Gastrocnemius medialis (tissue), 4 donors: Measurements from ENCODE around the gene ALDH1B1. TPM values are rescaled to one million over a fixed set of nuclear protein-coding genes. Genes with fewer than 3 reads are reported as not detected.
A peak's percentile ranks its signal among the peaks of the same experiment; 100 is the strongest.

ENCODE experiments used
- ATAC-seq, 2 donors: fragments of 150-250 bp; one replicate each; pipeline ENCODE4 v1.9.1; 2016
- DNase-seq, 2 donors: peaks; one replicate each; pipeline ENCODE4 v3.0.0-alpha.2; 2019
- H3K27ac ChIP-seq, 4 donors: fragments of 200-600 bp; sonication (generic); 1 replicate in 1 of 4; 2 replicates in 3 of 4; pipeline ENCODE4 v1.5.1; 2016 to 2018; ENCODE audit warnings: mild to moderate bottlenecking in 2 of 4, moderate library complexity in 1 of 4
- H3K27me3 ChIP-seq, 3 donors: fragments of 200-600 bp; sonication (generic) in 2 of 3; 1 replicate in 1 of 3; 2 replicates in 2 of 3; pipeline versions ENCODE4 v1.5.1 to v1.6.0; 2016 to 2019; ENCODE audit warnings: mild to moderate bottlenecking in 1 of 3, moderate library complexity in 1 of 3
- H3K36me3 ChIP-seq, 2 donors: fragments of 200-600 bp; sonication (generic) in 1 of 2; one replicate each; pipeline ENCODE4 v1.5.1; 2017 to 2018
- H3K4me1 ChIP-seq, 2 donors: fragments of 200-600 bp; sonication (generic) in 1 of 2; one replicate each; pipeline ENCODE4 v1.5.1; 2016 to 2017; ENCODE audit warnings: mild to moderate bottlenecking in 2 of 2
- H3K4me3 ChIP-seq, 4 donors: fragments of 200-600 bp; sonication (generic) in 3 of 4; 1 replicate in 1 of 4; 2 replicates in 3 of 4; pipeline ENCODE4 v1.5.1; 2016 to 2019; ENCODE audit warnings: mild to moderate bottlenecking in 2 of 4
- H3K9me3 ChIP-seq, 3 donors: fragments of 200-600 bp; sonication (generic) in 2 of 3; 1 replicate in 1 of 3; 2 replicates in 2 of 3; pipeline ENCODE4 v1.5.1; 2016 to 2019
- POLR2A ChIP-seq, 2 donors: fragments of 450-650 bp; IDR thresholded peaks; one replicate each; pipeline ENCODE4 v1.6.1; 2017; ENCODE audit warnings: antibody characterized with exemption in 2 of 2, mild to moderate bottlenecking in 2 of 2, moderate library complexity in 2 of 2
- in situ Hi-C, 4 donors: fragments of 200-750 bp; cut with MboI; loops; one replicate each; pipeline versions ENCODE4 v1.15.0 to v1.8.0; 2017; ENCODE audit warnings: low sequenced_read_pairs in 4 of 4
- intact Hi-C: fragments of 100-400 bp; cut with DNase I; formaldehyde crosslinking; loops from one replicate; pipeline ENCODE4 v1.15.1; 2023; ENCODE audit warnings: low total_unique reads
- total RNA-seq, 4 donors: library from RNA; depleted of rRNA; stranded (reverse); fragments of >200 nt; gene quantifications; one replicate each; pipeline versions ENCODE4 v1.1.0 to v1.2.3, GENCODE V29; 2016
- TF ChIP-seq, protein P1 (sequence below), 5 experiments: fragments of 450-650 bp in 3 of 5; fragments of 200-600 bp in 2 of 5; sonication (generic) in 2 of 5; IDR thresholded peaks in 4 of 5; conservative IDR thresholded peaks in 1 of 5; 1 replicate in 4 of 5; 2 replicates in 1 of 5; pipeline ENCODE4 v1.5.1; 2016 to 2019; ENCODE audit warnings: antibody characterized with exemption in 5 of 5, mild to moderate bottlenecking in 3 of 5, moderate library complexity in 3 of 5

ALDH1B1 gene
- total RNA-seq, 4 donors from 2014 or later: 21.0 to 50.9 (median 36.0) TPM

DNA sequence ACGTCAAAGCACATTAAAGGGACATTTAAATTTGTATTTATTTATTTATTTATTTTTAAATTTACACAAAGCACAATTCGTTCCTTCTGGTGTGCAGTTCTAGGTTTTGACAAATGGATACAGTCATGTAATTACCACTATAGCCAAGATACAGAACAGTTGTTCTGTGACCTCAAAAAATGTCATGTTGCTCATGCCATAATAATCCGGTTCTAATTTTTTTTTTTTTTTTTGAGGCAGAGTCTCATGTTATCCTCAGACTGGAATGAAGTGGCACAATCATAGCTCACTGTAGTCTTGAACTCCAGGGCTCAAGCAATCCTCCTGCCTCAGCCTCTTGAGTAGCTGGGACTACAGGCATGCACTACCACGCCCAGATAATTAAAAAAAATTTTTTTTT lies 24.0 kb downstream of the ALDH1B1 start:
- in situ Hi-C loops (loop anchor here in 2 of 4 donors (10.0 to 25.0 kb wide), 2 partner anchors 62 to 654 kb away; partner anchors contain the start of gene TRMT10B (in 1 of the 2)), intact Hi-C loops (no loop called here)
- no peak for TF ChIP-seq POLR2A (IDR thresholded peaks at IDR 0.05)
- TF ChIP-seq, protein P1, sequence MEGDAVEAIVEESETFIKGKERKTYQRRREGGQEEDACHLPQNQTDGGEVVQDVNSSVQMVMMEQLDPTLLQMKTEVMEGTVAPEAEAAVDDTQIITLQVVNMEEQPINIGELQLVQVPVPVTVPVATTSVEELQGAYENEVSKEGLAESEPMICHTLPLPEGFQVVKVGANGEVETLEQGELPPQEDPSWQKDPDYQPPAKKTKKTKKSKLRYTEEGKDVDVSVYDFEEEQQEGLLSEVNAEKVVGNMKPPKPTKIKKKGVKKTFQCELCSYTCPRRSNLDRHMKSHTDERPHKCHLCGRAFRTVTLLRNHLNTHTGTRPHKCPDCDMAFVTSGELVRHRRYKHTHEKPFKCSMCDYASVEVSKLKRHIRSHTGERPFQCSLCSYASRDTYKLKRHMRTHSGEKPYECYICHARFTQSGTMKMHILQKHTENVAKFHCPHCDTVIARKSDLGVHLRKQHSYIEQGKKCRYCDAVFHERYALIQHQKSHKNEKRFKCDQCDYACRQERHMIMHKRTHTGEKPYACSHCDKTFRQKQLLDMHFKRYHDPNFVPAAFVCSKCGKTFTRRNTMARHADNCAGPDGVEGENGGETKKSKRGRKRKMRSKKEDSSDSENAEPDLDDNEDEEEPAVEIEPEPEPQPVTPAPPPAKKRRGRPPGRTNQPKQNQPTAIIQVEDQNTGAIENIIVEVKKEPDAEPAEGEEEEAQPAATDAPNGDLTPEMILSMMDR (IDR thresholded peaks at IDR 0.05 in 4 of 5, conservative IDR thresholded peaks at IDR 0.05 in 1 of 5): no peak
- no peaks in the 10 kb centered on the region for H3K4me1 ChIP-seq
- H3K9me3 ChIP-seq: no peaks in the 10 kb centered on the region
- ATAC-seq (no peak), DNase-seq (no peak)
- no peaks in the 10 kb centered on the region for H3K36me3 ChIP-seq
- no peak overlapping the region for H3K27ac ChIP-seq
- H3K27me3 ChIP-seq: peaks cover 10 to 14% (median 11%) of the 10 kb centered on the region in 3 donors
- H3K4me3 ChIP-seq: no peak overlapping the region

DNA sequence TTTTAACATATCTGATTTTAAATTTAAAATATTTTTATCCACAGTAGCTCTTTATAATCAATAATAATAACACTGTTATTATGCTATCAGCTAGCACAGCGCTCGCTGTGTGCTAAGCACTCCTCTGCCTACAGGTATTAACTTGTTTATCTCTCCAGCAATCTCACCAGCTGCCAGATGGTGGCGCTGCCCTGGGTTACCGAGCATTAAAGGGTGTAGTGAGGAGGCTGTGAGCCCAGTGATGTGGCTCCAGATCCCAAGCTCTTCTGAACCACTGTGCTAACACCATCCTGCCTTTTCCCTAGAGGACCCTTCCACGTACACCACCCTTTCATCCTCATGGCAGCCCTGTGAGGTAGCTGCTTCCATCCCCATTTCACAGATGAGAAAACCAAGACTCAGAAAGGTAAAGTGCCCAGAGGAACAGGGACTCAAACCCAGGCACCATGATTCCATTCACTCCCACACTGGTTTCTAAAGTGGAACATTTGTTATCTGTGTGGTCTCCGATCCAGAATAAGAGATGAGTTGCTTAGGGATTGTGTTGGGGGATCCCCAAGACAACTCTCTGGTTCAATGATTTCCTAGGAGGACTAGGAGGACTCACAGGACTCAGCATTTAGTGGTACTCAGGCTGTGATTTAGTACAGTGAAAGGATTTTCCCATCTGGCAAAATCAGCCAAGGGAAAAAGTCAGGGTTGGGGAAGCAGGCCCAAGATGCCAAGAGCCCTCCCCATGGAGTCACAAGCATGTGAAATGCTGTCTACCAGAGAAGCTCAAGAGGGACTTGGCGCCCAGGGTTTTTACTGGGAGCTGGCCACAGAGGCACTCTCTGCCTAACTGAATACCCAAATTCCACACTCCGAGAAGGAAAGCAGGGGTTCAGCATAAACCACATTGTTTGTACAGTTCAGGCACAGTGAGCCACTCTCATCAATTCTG lies 24.8 kb downstream of the ALDH1B1 start:
- intact Hi-C loops: no loop called here
- Histone ChIP-seq H3K36me3 (no peaks in the 10 kb centered on the region), H3K27ac (no peak overlapping the region), H3K27me3 (peaks cover 11 to 18% (median 13%) of the 10 kb centered on the region in 3 donors), H3K4me3 (no peak overlapping the region), H3K9me3 (no peaks in the 10 kb centered on the region), H3K4me1 (no peaks in the 10 kb centered on the region)
- in situ Hi-C loops: loop anchor here in 2 of 4 donors (10.0 to 25.0 kb wide), 2 partner anchors 62 to 655 kb away; partner anchors contain the start of gene TRMT10B (in 1 of the 2)
- no peak for DNase-seq
- TF ChIP-seq, protein P1 (IDR thresholded peaks at IDR 0.05 in 4 of 5, conservative IDR thresholded peaks at IDR 0.05 in 1 of 5): peak in 1 of 5 experiments; percentile 33
- TF ChIP-seq POLR2A (IDR thresholded peaks at IDR 0.05): no peak
- ATAC-seq: no peak

DNA sequence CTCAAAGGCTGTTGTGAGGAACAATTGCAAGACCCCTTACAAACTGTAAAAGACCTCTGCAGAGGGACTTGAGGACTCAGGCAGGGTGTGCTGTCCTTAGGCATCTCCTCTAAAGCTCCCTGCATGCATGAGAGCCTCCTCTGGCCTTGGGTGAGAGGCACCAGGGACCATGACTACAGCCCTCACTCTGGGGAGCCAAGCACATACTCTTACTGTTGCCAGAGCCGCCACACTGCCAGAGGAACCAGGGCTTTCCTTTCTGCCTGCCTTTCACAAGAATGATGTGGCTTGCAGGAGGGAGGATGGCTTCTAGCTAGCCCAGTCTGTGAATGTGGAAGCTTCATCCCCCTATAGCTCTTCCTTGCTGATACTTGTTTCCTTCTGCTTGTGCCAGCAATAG lies 25.9 kb downstream of the ALDH1B1 start:
- intact Hi-C loops: no loop called here
- H3K27ac ChIP-seq: no peak overlapping the region
- TF ChIP-seq, protein P1 (IDR thresholded peaks at IDR 0.05 in 4 of 5, conservative IDR thresholded peaks at IDR 0.05 in 1 of 5): no peak
- no peak for TF ChIP-seq POLR2A (IDR thresholded peaks at IDR 0.05)
- H3K4me1 ChIP-seq: no peaks in the 10 kb centered on the region
- H3K36me3 ChIP-seq: no peaks in the 10 kb centered on the region
- in situ Hi-C loops: loop anchor here in 2 of 4 donors (10.0 to 25.0 kb wide), 2 partner anchors 64 to 656 kb away; partner anchors contain the start of gene TRMT10B (in 1 of the 2)
- H3K4me3 ChIP-seq: no peak overlapping the region
- DNase-seq: no peak
- peaks cover 5 to 23% (median 19%) of the 10 kb centered on the region in 3 donors for H3K27me3 ChIP-seq
- no peaks in the 10 kb centered on the region for H3K9me3 ChIP-seq
- no peak for ATAC-seq

DNA sequence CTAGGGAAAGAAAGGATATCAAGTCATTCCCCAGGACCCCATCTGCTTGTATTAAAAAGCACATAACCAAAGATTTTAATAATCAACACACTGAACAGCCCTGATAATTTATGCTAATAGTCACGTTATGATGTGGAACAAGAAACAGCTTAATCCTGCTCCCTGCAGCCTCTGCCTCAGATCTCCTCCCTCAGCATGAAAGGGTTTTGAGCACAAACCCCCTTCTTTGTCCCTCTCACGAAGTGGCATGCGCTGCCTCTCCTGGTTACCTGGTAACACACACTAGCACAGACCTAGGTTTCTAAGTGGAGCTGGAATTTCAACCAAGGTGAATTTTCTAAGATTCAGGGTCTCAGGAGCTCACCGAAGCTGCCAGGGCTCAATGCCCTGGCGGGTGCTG lies 26.7 kb downstream of the ALDH1B1 start:
- Histone ChIP-seq H3K4me1 (no peaks in the 10 kb centered on the region), H3K36me3 (no peaks in the 10 kb centered on the region), H3K4me3 (no peak overlapping the region), H3K27ac (no peak overlapping the region), H3K27me3 (peaks cover 5 to 26% (median 21%) of the 10 kb centered on the region in 3 donors), H3K9me3 (no peaks in the 10 kb centered on the region)
- no peak for TF ChIP-seq POLR2A (IDR thresholded peaks at IDR 0.05)
- in situ Hi-C loops (loop anchor here in 2 of 4 donors (10.0 to 25.0 kb wide), 2 partner anchors 64 to 657 kb away; partner anchors contain the start of gene TRMT10B (in 1 of the 2)), intact Hi-C loops (no loop called here)
- no peak for ATAC-seq
- no peak for DNase-seq
